Heart left ventricle (tissue), 13 donors: ENCODE data around the gene APPL2.

Experiments used
- CTCF ChIP-seq, 12 donors: fragments of 200-600 bp; sonication (generic) in 4 of 12; IDR thresholded peaks; one replicate each; pipeline versions ENCODE4 v1.5.0 to v1.8.0; 2018 to 2022; ENCODE audit warnings: antibody characterized with exemption in 12 of 12, mild to moderate bottlenecking in 5 of 12
- POLR2A ChIP-seq, 2 donors: fragments of 450-650 bp; IDR thresholded peaks; one replicate each; pipeline ENCODE4 v1.6.1; 2017; ENCODE audit warnings: antibody characterized with exemption in 2 of 2, mild to moderate bottlenecking in 2 of 2, moderate library complexity in 2 of 2
- donor health status: ischemic (EF 13 %, LVEDD 7.1; RV severe dilation, severe dysfunction).
- donor health status: DM: no; HTN: yes; CAD: no.
- donor health status: DM: no; HTN: no; CAD: no.
- donor health status: ischemic (EF 25% LVEDD 6.9; RV normal size, moderate dysfunction).
- donor health status: ischemic (EF 25% LVEDD 5.7; RV mildly dilated, moderate dysfunction).
- donor health status: ischemic (EF 35%, LVEDD 5.7; RV mildly dilated, moderate dysfunction).
- donor health status: nonischemic (EF 11% LVEDD 7.7; RV severe dilation, severe dysfunction).
- donor health status: DM: yes; HTN: yes; CAD: no.
- donor health status: PGD.
- donor health status: ischemic (EF 29% LVEDD 5.4; RV normal size, mild dysfunction).
- donor health status: nonischemic (EF 23%, LVEDD 6.1; RV moderate dilation, normal function).

- no peak for TF ChIP-seq CTCF (IDR thresholded peaks at IDR 0.05)
- TF ChIP-seq POLR2A (IDR thresholded peaks at IDR 0.05): no peak
Observed at GRCh38 chr12:105231396-105231795, 4.6 kb downstream of the APPL2 start.
